ENCODE data around the gene PRKG1. TPM values are rescaled to one million over a fixed set of nuclear protein-coding genes. Genes with fewer than 3 reads are reported as not detected.

PRKG1 gene
- total RNA-seq, 1 experiment from 2014 or later: not detected

DNA sequence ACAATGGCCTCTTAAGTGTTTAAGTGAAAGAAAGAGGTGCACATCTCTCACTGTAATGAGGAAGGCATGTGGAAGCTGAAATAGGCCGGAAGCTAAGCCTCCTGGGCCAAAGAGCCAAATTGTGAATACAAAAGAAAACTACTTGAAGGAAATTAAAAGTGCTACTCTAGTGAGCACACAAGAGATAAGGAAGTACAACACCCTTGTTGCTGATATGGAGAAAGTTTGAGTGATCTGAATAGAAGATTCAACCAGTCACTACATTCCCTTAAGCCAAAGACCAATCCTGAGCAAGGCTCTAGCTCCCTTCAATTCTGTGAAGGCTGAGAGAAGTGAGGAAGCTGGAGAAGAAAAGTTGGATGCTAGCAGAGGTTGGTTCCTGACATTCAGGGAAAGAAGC is 1248.0 kb downstream of the PRKG1 start:
- peaks cover 31% of the 10 kb centered on the region for H3K4me1 ChIP-seq (replicated peaks)
- no peaks in the 10 kb centered on the region for H3K27me3 ChIP-seq (replicated peaks)
- H3K27ac ChIP-seq: no peak overlapping the region
- no peak overlapping the region for H3K4me3 ChIP-seq
- peaks cover 4% of the 10 kb centered on the region; the same call in 1 of the 2 replicates for H3K36me3 ChIP-seq
- H3K9me3 ChIP-seq (replicated peaks): no peaks in the 10 kb centered on the region
- DNase-seq (ENCODE audit: low read depth in 1 of 2, low spot score in 2 of 2): no peak

DNA sequence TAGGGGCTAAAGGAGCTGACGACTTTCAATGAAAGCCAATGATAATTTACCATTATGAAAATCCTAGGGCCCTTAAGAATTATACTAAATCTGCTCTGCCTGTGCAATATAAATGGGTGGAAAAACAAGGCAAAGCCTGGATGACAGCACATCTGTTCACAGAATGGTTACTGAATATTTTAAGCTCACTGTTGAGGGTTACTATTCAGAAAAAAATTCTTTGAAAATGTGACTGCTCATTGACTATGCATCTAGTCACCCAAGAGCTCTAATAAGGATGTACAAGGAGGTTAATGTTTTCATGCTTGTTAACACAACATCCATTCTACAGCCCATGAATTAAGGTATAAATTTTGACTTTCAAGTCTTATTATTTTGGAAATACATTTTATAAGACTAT is 1248.6 kb downstream of the PRKG1 start:
- Histone ChIP-seq H3K4me3 (no peak overlapping the region), H3K36me3 (no peaks in the 10 kb centered on the region), H3K27me3 (replicated peaks) (no peaks in the 10 kb centered on the region), H3K4me1 (replicated peaks) (peaks cover 25% of the 10 kb centered on the region), H3K9me3 (replicated peaks) (no peaks in the 10 kb centered on the region), H3K27ac (no peak overlapping the region)
- no peak for DNase-seq (ENCODE audit: low read depth in 1 of 2, low spot score in 2 of 2)

DNA sequence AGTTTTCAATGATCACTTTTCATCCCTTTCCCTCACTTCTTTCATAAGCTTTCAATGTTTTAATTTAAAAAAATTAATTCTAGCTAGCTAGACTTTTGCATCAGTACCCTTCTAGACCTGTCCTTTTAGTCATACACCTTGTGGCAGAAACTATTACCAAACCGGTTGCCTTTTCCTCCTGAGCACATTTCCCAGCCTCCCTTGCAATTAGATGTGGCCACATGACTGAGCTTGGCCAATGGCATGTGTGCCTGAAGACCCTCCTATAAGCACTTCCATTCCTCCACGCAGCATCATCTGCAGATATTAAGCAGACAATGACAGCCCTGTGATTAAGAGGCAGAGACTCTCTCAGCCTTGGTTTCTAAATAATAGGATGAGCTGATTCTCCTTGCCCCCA is 1252.1 kb downstream of the PRKG1 start:
- Histone ChIP-seq H3K4me1 (replicated peaks) (no peaks in the 10 kb centered on the region), H3K27me3 (replicated peaks) (no peaks in the 10 kb centered on the region), H3K9me3 (replicated peaks) (no peaks in the 10 kb centered on the region), H3K4me3 (no peak overlapping the region), H3K36me3 (no peaks in the 10 kb centered on the region), H3K27ac (no peak overlapping the region)
- DNase-seq (ENCODE audit: low read depth in 1 of 2, low spot score in 2 of 2): no peak

DNA sequence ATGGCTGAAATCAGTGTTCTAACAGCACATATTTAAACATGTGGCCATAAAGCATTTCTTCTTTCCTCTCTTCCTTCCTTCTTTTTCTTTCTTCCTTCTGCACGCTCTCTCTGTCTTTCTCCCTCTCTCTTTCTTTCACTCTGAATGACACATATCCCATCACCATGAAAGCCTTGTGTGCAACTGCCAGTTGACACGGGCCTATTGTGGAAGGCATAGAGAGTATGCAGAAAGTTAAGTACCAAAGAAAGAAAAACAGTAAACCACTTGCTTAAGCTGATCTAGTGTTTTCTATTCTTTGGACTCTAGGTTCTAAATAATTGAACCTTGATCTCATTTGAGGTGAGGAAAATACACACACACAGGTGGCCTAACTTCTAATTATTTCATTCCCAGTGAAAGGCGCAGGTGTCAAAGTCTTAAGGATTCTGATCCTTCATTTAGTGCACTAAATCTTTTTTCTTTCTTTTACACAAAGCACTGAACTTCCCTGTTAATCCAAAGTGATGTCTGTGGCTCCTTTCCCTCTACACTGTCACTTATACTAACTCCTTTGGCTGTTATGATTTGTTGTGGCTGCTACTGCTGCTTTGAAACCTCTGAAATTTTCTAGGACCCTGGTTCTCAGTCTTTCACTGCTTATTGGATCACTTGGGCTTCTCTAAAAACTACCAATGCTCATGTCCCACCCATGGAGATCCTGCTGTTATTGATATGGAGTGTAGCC is 1257.5 kb downstream of the PRKG1 start:
- peaks cover 18% of the 10 kb centered on the region for H3K4me1 ChIP-seq (replicated peaks)
- no peak overlapping the region for H3K4me3 ChIP-seq
- H3K27ac ChIP-seq: no peak overlapping the region
- H3K36me3 ChIP-seq: no peaks in the 10 kb centered on the region
- DNase-seq (ENCODE audit: low read depth in 1 of 2, low spot score in 2 of 2): no peak
- H3K27me3 ChIP-seq (replicated peaks): no peaks in the 10 kb centered on the region
- H3K9me3 ChIP-seq (replicated peaks): no peaks in the 10 kb centered on the region

DNA sequence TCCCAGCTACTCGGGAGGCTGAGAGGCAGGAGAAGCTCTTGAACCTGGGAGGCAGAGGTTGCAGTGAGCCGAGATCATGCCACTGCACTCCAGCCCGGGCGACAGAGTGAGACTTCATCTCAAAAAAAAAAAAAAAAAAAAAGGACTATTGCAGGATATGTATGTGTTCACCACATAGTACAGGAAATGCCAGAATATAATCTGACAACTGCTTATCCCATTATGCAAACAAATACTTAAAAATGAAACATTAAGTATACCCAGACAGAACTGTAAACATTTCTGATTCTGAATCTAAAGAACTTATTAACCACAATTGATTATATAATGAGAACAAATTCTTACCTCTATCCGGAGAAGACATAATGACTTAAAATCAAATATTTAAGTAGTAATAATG is 1258.5 kb downstream of the PRKG1 start:
- Histone ChIP-seq H3K4me3 (no peak overlapping the region), H3K27me3 (replicated peaks) (no peaks in the 10 kb centered on the region)
- no peak for DNase-seq (ENCODE audit: low read depth in 1 of 2, low spot score in 2 of 2)

DNA sequence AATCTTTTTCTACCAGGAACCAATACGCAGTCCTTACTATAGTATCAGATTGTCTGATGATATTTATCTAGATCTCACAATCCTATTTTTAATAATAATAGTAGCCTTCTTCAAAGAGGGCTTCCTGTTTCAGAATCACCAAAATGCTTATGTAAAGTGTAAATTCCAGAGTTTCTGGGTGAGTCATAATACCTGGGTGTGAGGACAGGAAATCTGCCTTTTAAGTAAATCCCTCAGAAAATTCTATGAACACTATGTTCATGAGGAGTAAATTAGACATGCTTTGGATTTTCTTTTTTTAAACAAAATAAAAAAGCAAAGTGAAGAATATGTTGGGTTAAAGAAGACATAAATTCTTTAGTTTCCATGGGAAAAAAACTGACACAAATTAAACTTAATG is 1260.3 kb downstream of the PRKG1 start:
- H3K4me1 ChIP-seq (replicated peaks): peaks cover 18% of the 10 kb centered on the region
- DNase-seq (ENCODE audit: low read depth in 1 of 2, low spot score in 2 of 2): no peak

More for the DNA sequence above, 1258.5 kb downstream of the PRKG1 start:
- Histone ChIP-seq H3K36me3 (no peaks in the 10 kb centered on the region), H3K9me3 (replicated peaks) (no peaks in the 10 kb centered on the region), H3K4me1 (replicated peaks) (peaks cover 18% of the 10 kb centered on the region), H3K27ac (no peak overlapping the region)

DNA sequence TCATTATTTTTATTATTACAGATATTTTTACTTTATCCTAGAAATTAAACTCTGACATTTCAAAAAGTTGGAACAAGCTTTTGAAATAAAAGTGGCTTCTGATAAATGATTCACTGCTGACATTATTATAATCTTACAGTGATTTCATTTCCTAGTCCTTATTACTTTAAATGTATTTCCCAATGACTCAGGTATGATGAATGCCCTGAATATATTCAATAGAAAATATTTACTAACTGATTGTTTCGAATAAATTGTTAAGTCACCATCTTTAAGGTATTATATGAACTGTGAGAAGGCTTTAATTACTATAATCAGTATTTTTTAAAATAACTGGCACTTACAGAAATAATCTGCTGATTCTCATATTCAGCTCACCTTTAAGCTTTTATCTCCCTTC is 1261.4 kb downstream of the PRKG1 start:
- no peak overlapping the region for H3K4me3 ChIP-seq
- no peak for DNase-seq (ENCODE audit: low read depth in 1 of 2, low spot score in 2 of 2)
- H3K4me1 ChIP-seq (replicated peaks): peaks cover 18% of the 10 kb centered on the region
- no peaks in the 10 kb centered on the region for H3K36me3 ChIP-seq
- H3K27ac ChIP-seq: no peak overlapping the region
- H3K27me3 ChIP-seq (replicated peaks): no peaks in the 10 kb centered on the region
- H3K9me3 ChIP-seq (replicated peaks): no peaks in the 10 kb centered on the region

More for the DNA sequence above, 1260.3 kb downstream of the PRKG1 start:
- no peak overlapping the region for H3K27ac ChIP-seq
- no peak overlapping the region for H3K4me3 ChIP-seq
- H3K9me3 ChIP-seq (replicated peaks): no peaks in the 10 kb centered on the region
- H3K36me3 ChIP-seq: no peaks in the 10 kb centered on the region
- no peaks in the 10 kb centered on the region for H3K27me3 ChIP-seq (replicated peaks)

DNA sequence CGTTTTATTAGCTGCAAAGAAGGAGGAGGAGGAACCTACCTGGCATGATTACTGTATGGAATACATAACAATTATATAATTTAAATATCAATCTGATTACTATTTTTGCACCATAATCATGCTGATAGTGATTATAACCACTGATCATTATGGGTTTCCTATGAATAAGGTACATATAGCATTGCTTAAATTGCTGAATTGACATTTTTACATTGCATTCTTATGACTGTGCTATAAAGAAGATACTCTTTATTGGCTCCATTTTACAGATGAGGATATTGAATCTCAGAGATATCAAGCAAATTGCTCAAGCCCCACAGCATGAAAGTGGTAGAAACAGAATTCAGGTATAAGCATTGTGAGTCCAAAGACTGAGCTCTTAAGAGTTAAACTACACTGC is 1262.9 kb downstream of the PRKG1 start:
- H3K27ac ChIP-seq: no peak overlapping the region
- no peak overlapping the region for H3K4me3 ChIP-seq
- H3K9me3 ChIP-seq (replicated peaks): no peaks in the 10 kb centered on the region
- peaks cover 18% of the 10 kb centered on the region for H3K4me1 ChIP-seq (replicated peaks)
- no peaks in the 10 kb centered on the region for H3K27me3 ChIP-seq (replicated peaks)
- no peak for DNase-seq (ENCODE audit: low read depth in 1 of 2, low spot score in 2 of 2)
- no peaks in the 10 kb centered on the region for H3K36me3 ChIP-seq

DNA sequence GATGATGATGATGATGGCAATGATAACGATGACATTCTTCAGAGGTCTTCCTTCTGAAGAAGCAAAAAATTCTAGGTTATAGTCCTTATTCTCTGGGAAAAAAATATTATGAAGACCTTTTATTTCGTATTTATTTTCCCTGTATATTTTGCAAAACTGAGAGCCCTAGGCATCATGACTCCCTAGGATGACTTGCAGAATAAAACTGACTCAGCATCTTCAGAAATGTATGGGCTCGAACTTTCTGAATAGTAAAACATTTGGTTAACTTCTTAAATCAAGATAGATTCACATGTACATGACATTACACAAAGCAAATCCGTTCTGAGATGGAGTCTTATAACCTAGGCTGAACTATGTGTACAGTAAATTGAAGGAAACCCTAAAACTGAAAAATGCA is 1269.2 kb downstream of the PRKG1 start:
- Histone ChIP-seq H3K9me3 (replicated peaks) (no peaks in the 10 kb centered on the region), H3K4me1 (replicated peaks) (no peaks in the 10 kb centered on the region), H3K27ac (no peak overlapping the region), H3K36me3 (no peaks in the 10 kb centered on the region), H3K27me3 (replicated peaks) (no peaks in the 10 kb centered on the region), H3K4me3 (no peak overlapping the region)
- no peak for DNase-seq (ENCODE audit: low read depth in 1 of 2, low spot score in 2 of 2)

DNA sequence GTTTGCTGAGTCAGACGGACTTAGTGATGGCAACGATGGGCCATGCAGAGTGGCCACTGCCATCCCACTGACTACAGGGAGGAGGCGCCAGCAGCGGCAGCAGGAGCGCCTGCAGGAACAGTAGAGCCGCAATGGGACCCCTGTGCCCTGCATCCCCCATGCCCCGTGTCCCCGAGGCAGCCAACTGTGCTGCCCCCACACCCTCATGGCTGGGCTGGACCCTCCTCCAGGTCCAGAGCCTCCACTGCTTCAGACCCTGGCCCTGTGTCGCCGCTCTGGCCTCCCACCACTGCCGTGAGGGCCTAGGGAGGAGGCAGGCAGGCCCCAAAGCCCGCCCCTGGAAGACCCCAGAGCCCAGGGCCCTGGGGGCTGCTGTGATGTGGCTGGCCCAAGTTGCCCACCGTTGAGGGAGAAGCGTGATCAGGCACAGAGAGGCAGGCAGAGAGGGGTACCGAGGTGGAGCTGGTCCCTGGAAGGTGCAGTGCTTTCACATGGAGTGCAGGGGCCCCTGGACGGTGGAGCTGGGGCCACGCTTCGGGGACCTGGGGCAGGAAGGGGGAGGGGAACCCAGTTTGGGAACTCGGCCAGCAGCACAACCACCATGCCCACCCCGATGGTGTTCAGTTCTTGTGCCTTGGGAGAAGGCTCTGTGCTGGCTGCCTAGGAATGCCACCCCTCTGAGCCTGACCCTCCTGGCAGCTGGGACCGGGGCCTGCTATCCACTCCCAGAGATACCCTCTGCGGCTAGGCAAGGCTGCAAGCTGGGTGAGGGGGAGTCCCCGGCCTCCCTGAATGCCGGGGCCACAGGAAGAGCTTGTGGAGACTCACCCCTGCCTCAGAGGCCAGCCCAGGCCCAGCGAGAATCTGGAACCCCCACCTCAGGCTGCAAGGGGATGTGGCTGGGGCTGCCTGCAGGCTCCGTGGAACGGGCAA is 1272.4 kb downstream of the PRKG1 start:
- Histone ChIP-seq H3K27me3 (replicated peaks) (no peaks in the 10 kb centered on the region), H3K36me3 (no peaks in the 10 kb centered on the region), H3K27ac (no peak overlapping the region), H3K4me1 (replicated peaks) (no peaks in the 10 kb centered on the region), H3K4me3 (no peak overlapping the region), H3K9me3 (replicated peaks) (no peaks in the 10 kb centered on the region)
- no peak for DNase-seq (ENCODE audit: low read depth in 1 of 2, low spot score in 2 of 2)

DNA sequence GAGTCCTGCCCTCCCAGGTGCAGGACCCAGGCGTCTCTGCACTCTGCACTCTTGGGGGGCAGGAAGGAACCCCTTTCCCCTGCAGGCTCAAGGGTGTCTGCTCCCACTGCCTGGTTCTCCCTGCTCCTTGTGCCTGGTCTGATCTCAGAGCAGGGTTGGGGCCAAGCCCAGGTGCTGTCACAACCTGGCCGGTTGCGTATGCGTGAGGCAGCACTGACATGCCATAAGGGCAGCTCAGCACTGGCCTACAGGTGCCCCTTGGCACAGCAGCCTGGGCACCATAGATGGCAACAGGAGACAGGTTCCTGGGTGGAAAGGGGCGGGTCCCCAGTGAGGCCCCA is 1273.0 kb downstream of the PRKG1 start:
- no peaks in the 10 kb centered on the region for H3K27me3 ChIP-seq (replicated peaks)
- no peak for DNase-seq (ENCODE audit: low read depth in 1 of 2, low spot score in 2 of 2)
- no peaks in the 10 kb centered on the region for H3K4me1 ChIP-seq (replicated peaks)
- H3K4me3 ChIP-seq: no peak overlapping the region
- no peaks in the 10 kb centered on the region for H3K36me3 ChIP-seq
- H3K27ac ChIP-seq: no peak overlapping the region
- H3K9me3 ChIP-seq (replicated peaks): no peaks in the 10 kb centered on the region

Other genes with a start within 250 kb of the PRKG1 start
- not detected in 2 replicates for gene A1CF, start 188.9 kb upstream of the PRKG1 start, total RNA-seq (2014; rRNA removed; shearing (Covaris generic))